Naive thymus-derived CD4-positive, alpha-beta T cell (primary cell): ENCODE data around the gene FLAD1. TPM values are rescaled to one million over a fixed set of nuclear protein-coding genes. Genes with fewer than 3 reads are reported as not detected.

ENCODE experiments used
- ATAC-seq: fragments of 150-1000 bp; cut with Tn5 transposase; 2 replicates; pipeline ENCODE4 v1.10.0; 2021; ENCODE audit warnings: mild to moderate bottlenecking, moderate library complexity
- CTCF ChIA-PET: fragments of 350-600 bp; sonication (Branson Sonifier 250); formaldehyde crosslinking; loops from one replicate; lab custom pipeline; 2021; ENCODE audit warnings: antibody characterized with exemption; lab: Charles Lee
- POLR2A ChIA-PET: fragments of 350-600 bp; sonication (Branson Sonifier 250); formaldehyde crosslinking; loops from one replicate; lab custom pipeline; 2021; ENCODE audit warnings: antibody characterized with exemption, inconsistent platforms; lab: Charles Lee
- DNase-seq, 9 donors: peaks; one replicate each; pipeline versions ENCODE4 v3.0.0 to v3.0.0-alpha.2; 2020 to 2022; ENCODE audit warnings: mixed read lengths in 1 of 9
- H3K27ac ChIP-seq: one replicate; pipeline ENCODE4 v1.7.0; 2013; ENCODE audit warnings: mild to moderate bottlenecking, low read depth, low read length, moderate library complexity
- H3K27me3 ChIP-seq, 2 donors: one replicate each; pipeline ENCODE4 v1.7.0; 2013; ENCODE audit warnings: low read length in 2 of 2, mild to moderate bottlenecking in 2 of 2, moderate library complexity in 2 of 2; ENCODE audit not compliant: control insufficient read depth in 2 of 2, insufficient read depth in 2 of 2
- H3K36me3 ChIP-seq, 3 experiments: 1 replicate in 2 of 3; 2 replicates in 1 of 3; pipeline ENCODE4 v1.7.0; 2013; ENCODE audit warnings: low read length in 3 of 3, mild to moderate bottlenecking in 3 of 3, moderate library complexity in 1 of 3; ENCODE audit not compliant: insufficient read depth in 3 of 3, control insufficient read depth in 2 of 3
- H3K4me1 ChIP-seq, 2 donors: one replicate each; pipeline ENCODE4 v1.7.0; 2013; ENCODE audit warnings: low read length in 2 of 2, mild to moderate bottlenecking in 2 of 2, moderate library complexity in 1 of 2; ENCODE audit not compliant: control insufficient read depth in 2 of 2, insufficient read depth in 2 of 2
- H3K4me3 ChIP-seq: 2 replicates; pipeline ENCODE4 v1.7.0; 2013; ENCODE audit warnings: mild to moderate bottlenecking, low read length
- H3K9me3 ChIP-seq, 3 experiments: 1 replicate in 2 of 3; 2 replicates in 1 of 3; pipeline ENCODE4 v1.7.0; 2013; ENCODE audit warnings: low read length in 3 of 3; ENCODE audit not compliant: control insufficient read depth in 2 of 3
- H3K27ac Mint-ChIP-seq, 9 donors: one replicate each; pipeline ENCODE4 v1.8.0; 2020 to 2022; ENCODE audit warnings: mixed read lengths in 9 of 9, mild to moderate bottlenecking in 8 of 9, moderate library complexity in 5 of 9, inconsistent platforms in 2 of 9
- H3K27me3 Mint-ChIP-seq, 5 donors: one replicate each; pipeline ENCODE4 v1.8.0; 2021 to 2022; ENCODE audit warnings: mixed read lengths in 5 of 5, mild to moderate bottlenecking in 1 of 5
- H3K36me3 Mint-ChIP-seq, 5 donors: one replicate each; pipeline ENCODE4 v1.8.0; 2020 to 2022; ENCODE audit warnings: mixed read lengths in 5 of 5, mild to moderate bottlenecking in 3 of 5, inconsistent platforms in 1 of 5
- H3K4me1 Mint-ChIP-seq, 7 donors: one replicate each; pipeline ENCODE4 v1.8.0; 2020 to 2022; ENCODE audit warnings: mixed read lengths in 7 of 7, mild to moderate bottlenecking in 3 of 7, inconsistent platforms in 1 of 7
- H3K4me3 Mint-ChIP-seq, 10 donors: one replicate each; pipeline ENCODE4 v1.8.0; 2020 to 2022; ENCODE audit warnings: mild to moderate bottlenecking in 10 of 10, mixed read lengths in 10 of 10, moderate library complexity in 6 of 10, inconsistent platforms in 2 of 10
- H3K9me3 Mint-ChIP-seq, 11 donors: one replicate each; pipeline ENCODE4 v1.8.0; 2020 to 2022; ENCODE audit warnings: mixed read lengths in 11 of 11, mild to moderate bottlenecking in 4 of 11, inconsistent platforms in 1 of 11, moderate library complexity in 1 of 11
- intact Hi-C, 2 donors: fragments of 100-400 bp; cut with micrococcal nuclease; formaldehyde crosslinking; loops; one replicate each; pipeline ENCODE4 v1.15.1; 2023
- polyA plus RNA-seq, 2 donors: library from polyadenylated mRNA; unstranded; fragments of 300-500 nt; fragmentation: Illumina TruSeq; gene quantifications; one replicate each; pipeline ENCODE4 v1.2.3, GENCODE V29; 2021
- total RNA-seq, 6 experiments: library from RNA in 5 of 6; stranded (reverse) in 5 of 6; gene quantifications; 1 replicate in 5 of 6; 2 replicates in 1 of 6; pipeline ENCODE4 v1.2.3 and lab custom pipeline; 2021 to 2026

Gene FLAD1
- total and polyA plus RNA-seq, 7 experiments from 2014 or later: 24.4 to 50.2 (median 45.8) TPM

GRCh38 chr1:155009742-155010141 lies 26.6 kb downstream of the FLAD1 start:
- ATAC-seq (no peak), DNase-seq (no peak)
- CTCF ChIA-PET: interaction anchor here (13.9 kb wide), 1 partner anchor 11 kb away, joined by 291 read pairs; the partner anchor contains the start of genes LENEP and ZBTB7B
- peaks cover 0 to 18% (median 0%) of the 10 kb centered on the region in 3 experiments for H3K36me3 ChIP-seq
- intact Hi-C loops: loop anchor here (1.0 to 10.0 kb wide), 5 partner anchors 7 to 1495 kb away; partner anchors contain the start of genes ZBTB7B (in 2 of the 2), ADAM15 (in 1 of the 2), ADAR (in 1 of the 2) and MEF2D (in 1 of the 2)
- peak overlapping the region; percentile 83 for H3K27ac ChIP-seq
- Mint-ChIP-seq H3K36me3 (peaks cover 0 to 40% (median 0%) of the 10 kb centered on the region in 5 donors), H3K4me3 (peak overlapping the region; percentile 89 to 99 (median 98)), H3K27ac (peak overlapping the region; percentile 88 to 98 (median 92)), H3K4me1 (peaks cover 34 to 79% (median 67%) of the 10 kb centered on the region in 7 donors), H3K27me3 (no peaks in the 10 kb centered on the region), H3K9me3 (no peaks in the 10 kb centered on the region)
- POLR2A ChIA-PET: interaction anchor here (0.9 to 18.2 kb wide), 7 partner anchors 5 to 56 kb away, joined by 3 to 270 read pairs (median 37); partner anchors contain the start of genes ADAM15, CKS1B, LENEP and PBXIP1
- peak overlapping the region; percentile 72 for H3K4me3 ChIP-seq
- no peaks in the 10 kb centered on the region for H3K9me3 ChIP-seq
- peaks cover 57 to 71% of the 10 kb centered on the region in 2 donors for H3K4me1 ChIP-seq
- H3K27me3 ChIP-seq: no peaks in the 10 kb centered on the region

- peak overlapping the region; percentile 72 for H3K4me3 ChIP-seq
- DNase-seq: peak in 3 of 9 donors; percentile 31 to 68 (median 41)
- Mint-ChIP-seq H3K9me3 (no peaks in the 10 kb centered on the region), H3K27ac (peak overlapping the region; percentile 88 to 98 (median 92)), H3K36me3 (peaks cover 0 to 40% (median 0%) of the 10 kb centered on the region in 5 donors), H3K4me3 (peak overlapping the region; percentile 89 to 99 (median 98)), H3K4me1 (peaks cover 33 to 79% (median 63%) of the 10 kb centered on the region in 7 donors), H3K27me3 (no peaks in the 10 kb centered on the region)
- ChIA-PET CTCF (interaction anchor here (1.2 to 13.9 kb wide), 2 partner anchors 12 to 74 kb away, joined by 3 to 291 read pairs; partner anchors contain the start of genes LENEP, PMVK and ZBTB7B), POLR2A (interaction anchor here (0.6 to 13.8 kb wide), 7 partner anchors 10 to 63 kb away, joined by 3 to 270 read pairs (median 8); partner anchors contain the start of genes CKS1B, FLAD1, LENEP and PBXIP1)
- no peaks in the 10 kb centered on the region for H3K9me3 ChIP-seq
- H3K27ac ChIP-seq: peak overlapping the region; percentile 83
- H3K4me1 ChIP-seq: peaks cover 56 to 71% of the 10 kb centered on the region in 2 donors
- H3K27me3 ChIP-seq: no peaks in the 10 kb centered on the region
- peaks cover 0 to 24% (median 0%) of the 10 kb centered on the region in 3 experiments for H3K36me3 ChIP-seq
- ATAC-seq: no peak
- intact Hi-C loops: loop anchor here (1.0 kb wide), 1 partner anchor 8 kb away; the partner anchor contains the start of gene ZBTB7B (in 2 of the 2)
These were observed 27.2 kb downstream of the FLAD1 start for GRCh38 chr1:155010211-155010918.

DNA sequence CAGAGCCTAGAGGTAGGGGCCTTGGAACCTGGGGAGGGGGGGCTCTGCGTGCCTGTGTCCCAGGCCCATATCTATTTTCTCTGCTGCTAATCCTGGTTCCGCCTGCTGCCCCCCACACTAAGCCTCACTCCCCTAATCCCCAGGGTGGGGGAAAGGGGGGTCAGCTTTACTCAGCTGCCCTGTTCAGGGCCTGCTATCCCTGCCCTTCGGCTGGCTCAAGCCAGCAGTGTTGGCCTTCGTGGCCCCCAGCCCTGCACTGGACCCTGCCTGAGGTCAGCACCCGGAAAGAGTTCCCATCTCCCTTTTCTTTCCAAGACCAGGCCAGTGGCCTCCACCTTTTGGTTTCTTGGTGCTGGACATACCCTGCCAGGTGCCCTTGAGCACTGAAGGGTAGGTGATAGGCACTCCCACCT lies 27.9 kb downstream of the FLAD1 start:
- H3K36me3 Mint-ChIP-seq: peaks cover 0 to 46% (median 4%) of the 10 kb centered on the region in 5 donors
- no peaks in the 10 kb centered on the region for H3K27me3 ChIP-seq
- peak overlapping the region; percentile 72 for H3K4me3 ChIP-seq
- no peaks in the 10 kb centered on the region for H3K9me3 Mint-ChIP-seq
- peak overlapping the region; percentile 40 to 98 (median 90) for H3K27ac Mint-ChIP-seq
- CTCF ChIA-PET: interaction anchor here (1.2 to 13.9 kb wide), 2 partner anchors 13 to 75 kb away, joined by 3 to 291 read pairs; partner anchors contain the start of genes LENEP, PMVK and ZBTB7B
- intact Hi-C loops: no loop called here
- POLR2A ChIA-PET: interaction anchor here (0.6 to 13.8 kb wide), 6 partner anchors 10 to 57 kb away, joined by 4 to 270 read pairs (median 22); partner anchors contain the start of genes CKS1B, FLAD1, LENEP and PBXIP1
- H3K36me3 ChIP-seq: peaks cover 0 to 29% (median 0%) of the 10 kb centered on the region in 3 experiments
- ATAC-seq: no peak
- H3K4me1 Mint-ChIP-seq: peaks cover 33 to 79% (median 63%) of the 10 kb centered on the region in 7 donors
- peak overlapping the region; percentile 73 to 99 (median 98) for H3K4me3 Mint-ChIP-seq
- H3K4me1 ChIP-seq: peaks cover 59 to 71% of the 10 kb centered on the region in 2 donors
- no peaks in the 10 kb centered on the region for H3K27me3 Mint-ChIP-seq
- peak overlapping the region; percentile 83 for H3K27ac ChIP-seq
- DNase-seq: no peak
- no peaks in the 10 kb centered on the region for H3K9me3 ChIP-seq

DNA sequence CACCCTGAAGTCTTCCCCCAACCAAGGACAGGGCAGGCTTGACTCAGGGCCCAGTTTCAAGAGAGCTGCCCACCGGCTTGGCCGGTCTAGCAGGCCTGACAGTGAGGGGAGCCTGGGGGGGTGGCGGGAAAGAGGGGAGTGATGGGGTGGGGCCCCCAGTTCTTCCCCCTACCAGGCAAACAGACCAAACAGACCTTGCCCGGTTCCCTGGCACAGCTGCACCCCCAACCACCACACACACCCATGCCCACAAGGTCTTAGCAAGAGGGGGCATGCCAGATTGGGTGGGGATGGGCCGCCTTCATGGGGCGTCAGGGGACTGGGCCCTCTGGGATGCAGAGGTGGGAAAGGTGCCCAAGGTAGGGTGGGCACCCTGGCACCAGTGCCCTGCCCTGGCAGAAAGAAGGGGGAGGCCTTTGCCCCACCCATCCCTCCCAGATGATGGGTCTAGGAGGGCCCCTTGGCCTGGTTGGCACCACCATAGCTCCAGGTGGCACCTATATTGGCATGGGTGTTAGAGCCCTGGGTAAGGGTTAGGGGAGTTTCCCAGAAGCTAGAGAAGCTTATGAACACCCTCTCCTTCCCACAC lies 28.4 kb downstream of the FLAD1 start:
- Mint-ChIP-seq H3K36me3 (peaks cover 0 to 45% (median 4%) of the 10 kb centered on the region in 5 donors), H3K27me3 (no peaks in the 10 kb centered on the region)

DNA sequence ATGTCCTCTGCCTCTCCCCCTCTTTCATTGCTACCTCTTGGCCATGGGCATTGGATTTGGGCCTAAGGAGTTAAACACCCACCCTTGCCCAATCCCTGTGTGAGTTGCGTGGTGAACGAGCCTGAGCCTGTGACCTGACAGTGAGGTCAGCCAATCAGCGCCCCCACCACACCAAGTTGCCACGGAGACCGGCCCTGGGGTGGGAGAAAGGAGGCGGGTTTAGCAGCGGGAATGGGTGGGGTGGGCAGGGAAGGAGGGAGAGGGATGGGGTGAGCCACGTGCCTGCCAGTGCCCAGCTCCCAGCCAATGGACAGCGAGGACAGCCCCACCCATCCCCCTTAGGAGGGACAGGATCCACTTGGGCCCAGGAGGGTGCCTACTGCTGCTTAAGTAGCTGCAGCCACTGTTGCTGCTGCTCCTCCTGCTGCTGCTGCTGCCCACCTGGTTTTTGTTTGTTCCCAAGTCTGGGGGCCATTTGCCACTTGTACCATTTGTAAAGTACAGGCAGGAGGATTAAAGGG lies 28.9 kb downstream of the FLAD1 start:
- peak overlapping the region; percentile 83 for H3K27ac ChIP-seq
- Mint-ChIP-seq H3K27me3 (no peaks in the 10 kb centered on the region), H3K36me3 (peaks cover 0 to 46% (median 4%) of the 10 kb centered on the region in 5 donors), H3K9me3 (no peaks in the 10 kb centered on the region), H3K27ac (peak overlapping the region; percentile 80 to 98 (median 95)), H3K4me1 (peaks cover 30 to 78% (median 63%) of the 10 kb centered on the region in 7 donors), H3K4me3 (peak overlapping the region; percentile 75 to 99 (median 90))
- peaks cover 56 to 71% of the 10 kb centered on the region in 2 donors for H3K4me1 ChIP-seq
- CTCF ChIA-PET: interaction anchor here (1.0 to 13.9 kb wide), 6 partner anchors 11 to 73 kb away, joined by 3 to 291 read pairs (median 6); partner anchors contain the start of genes ADAM15, CKS1B, LENEP and PYGO2
- POLR2A ChIA-PET: interaction anchor here (0.5 to 13.8 kb wide), 10 partner anchors 10 to 76 kb away, joined by 3 to 270 read pairs (median 8); partner anchors contain the start of genes CKS1B, FLAD1, LENEP and PBXIP1
- H3K36me3 ChIP-seq: peaks cover 0 to 29% (median 0%) of the 10 kb centered on the region in 3 experiments
- intact Hi-C loops: no loop called here
- H3K9me3 ChIP-seq: no peaks in the 10 kb centered on the region
- peak; percentile 7 for ATAC-seq
- H3K4me3 ChIP-seq: peak overlapping the region; percentile 38
- H3K27me3 ChIP-seq: no peaks in the 10 kb centered on the region
- DNase-seq: peak in 1 of 9 donors; percentile 56

More for the DNA sequence above, 28.4 kb downstream of the FLAD1 start:
- Histone ChIP-seq H3K36me3 (peaks cover 0 to 29% (median 0%) of the 10 kb centered on the region in 3 experiments), H3K4me3 (peak overlapping the region; percentile 72), H3K4me1 (peaks cover 59 to 71% of the 10 kb centered on the region in 2 donors), H3K27me3 (no peaks in the 10 kb centered on the region), H3K27ac (peak overlapping the region; percentile 83), H3K9me3 (no peaks in the 10 kb centered on the region)
- peak overlapping the region; percentile 73 to 99 (median 98) for H3K4me3 Mint-ChIP-seq
- intact Hi-C loops: no loop called here
- ATAC-seq (peak; percentile 23), DNase-seq (no peak)
- H3K9me3 Mint-ChIP-seq: no peaks in the 10 kb centered on the region
- peaks cover 33 to 79% (median 63%) of the 10 kb centered on the region in 7 donors for H3K4me1 Mint-ChIP-seq
- H3K27ac Mint-ChIP-seq: peak overlapping the region; percentile 40 to 98 (median 95)
- POLR2A ChIA-PET: interaction anchor here (1.4 to 13.8 kb wide), 4 partner anchors 11 to 57 kb away, joined by 8 to 270 read pairs (median 86); partner anchors contain the start of genes CKS1B, FLAD1, LENEP and PBXIP1
- CTCF ChIA-PET: interaction anchor here (1.0 to 13.9 kb wide), 6 partner anchors 11 to 75 kb away, joined by 3 to 291 read pairs (median 5); partner anchors contain the start of genes ADAM15, CKS1B, LENEP and PMVK
